HUDEP-2 (cell line): ENCODE data around the gene PSMF1.

ENCODE experiments used
- DNase-seq, 76 experiments: peaks; one replicate each; lab custom pipeline; 2025; ENCODE audit not compliant: unreplicated experiment in 76 of 76; lab: John Stamatoyannopoulos, UW

The PSMF1 gene

GRCh38 chr20:1186367-1186991 is 68.1 kb downstream of the PSMF1 start:
- DNase-seq: no peak

GRCh38 chr20:1187605-1188171 is 69.3 kb downstream of the PSMF1 start:
- DNase-seq: peak in 52 of 76 experiments; percentile 14 to 85 (median 57)

- no peak for DNase-seq
These were observed 69.9 kb downstream of the PSMF1 start for GRCh38 chr20:1188347-1188746.

GRCh38 chr20:1189827-1190226 is 71.4 kb downstream of the PSMF1 start:
- no peak for DNase-seq

- peak in 20 of 76 experiments; percentile 3 to 61 (median 30) for DNase-seq
These were observed 72.4 kb downstream of the PSMF1 start for GRCh38 chr20:1190847-1191246.

GRCh38 chr20:1191299-1191698 is 72.9 kb downstream of the PSMF1 start:
- no peak for DNase-seq

GRCh38 chr20:1195226-1195625 is 76.8 kb downstream of the PSMF1 start:
- DNase-seq: no peak

- DNase-seq: no peak
These were observed 78.2 kb downstream of the PSMF1 start for GRCh38 chr20:1196634-1197033.

GRCh38 chr20:1197801-1198200 is 79.4 kb downstream of the PSMF1 start:
- no peak for DNase-seq

- DNase-seq: no peak
These were observed 80.3 kb downstream of the PSMF1 start for GRCh38 chr20:1198751-1199150.

GRCh38 chr20:1199212-1199873 is 80.9 kb downstream of the PSMF1 start:
- peak in 2 of 76 experiments; percentile 8 to 14 for DNase-seq

- DNase-seq: no peak
These were observed 81.6 kb downstream of the PSMF1 start for GRCh38 chr20:1199964-1200363.

GRCh38 chr20:1202762-1203504 is 84.5 kb downstream of the PSMF1 start, which contains the start of gene C20orf202:
Gene C20orf202 (plus strand): TSS chr20:1203454. CDS start chr20:1203586, 132 bp downstream.
- DNase-seq: no peak

- no peak for DNase-seq
These were observed 85.2 kb downstream of the PSMF1 start for GRCh38 chr20:1203630-1204029.

- DNase-seq: peak in 3 of 76 experiments; percentile 9 to 17 (median 13)
These were observed 85.7 kb downstream of the PSMF1 start for GRCh38 chr20:1204113-1204512.

- no peak for DNase-seq
These were observed 86.2 kb downstream of the PSMF1 start for GRCh38 chr20:1204576-1204975.

GRCh38 chr20:1205802-1206201 is 87.4 kb downstream of the PSMF1 start:
- no peak for DNase-seq

- DNase-seq: no peak
These were observed 88.2 kb downstream of the PSMF1 start for GRCh38 chr20:1206366-1207148.

GRCh38 chr20:1207293-1207878 is 89.0 kb downstream of the PSMF1 start:
- no peak for DNase-seq
